GM13977 (cell line): ENCODE data around the gene SUSD4.

Source experiments
- DNase-seq: peaks from one replicate; pipeline ENCODE4 v3.0.0; 2012; ENCODE audit warnings: low spot score
- CTCF ChIP-seq: IDR thresholded peaks from 2 replicates; pipeline ENCODE4 v1.5.1; 2012; ENCODE audit warnings: mild to moderate bottlenecking, control low read depth; ENCODE audit not compliant: insufficient read depth; ENCODE audit errors: extremely low read depth, missing control alignments
- in situ Hi-C: fragments of 300-500 bp; cut with MboI; formaldehyde crosslinking; loops from one replicate; pipeline ENCODE4 v1.12.0; 2022; ENCODE audit warnings: low sequenced_read_pairs, low pct_unique_long_range_greater_than_20kb, mixed read lengths, inconsistent platforms; ENCODE audit not compliant: unreplicated experiment

SUSD4 gene

GRCh38 chr1:223209992-223210787 is 153.8 kb downstream of the SUSD4 start:
- TF ChIP-seq CTCF, result no peak
- DNase-seq, result no peak
- in situ Hi-C loops, result no loop called here

GRCh38 chr1:223209293-223209898 is 154.6 kb downstream of the SUSD4 start:
- in situ Hi-C loops, result no loop called here
- TF ChIP-seq CTCF, result no peak
- DNase-seq, result no peak

- no peak for DNase-seq
- TF ChIP-seq CTCF, result no peak
- in situ Hi-C loops, result no loop called here
These were observed 155.6 kb downstream of the SUSD4 start for GRCh38 chr1:223208164-223209076.

- in situ Hi-C loops, result no loop called here
- TF ChIP-seq CTCF, result no peak
- DNase-seq, result no peak
These were observed 156.5 kb downstream of the SUSD4 start for GRCh38 chr1:223207293-223208066.

GRCh38 chr1:223204424-223204823 is 159.6 kb downstream of the SUSD4 start:
- no peak for TF ChIP-seq CTCF
- no peak for DNase-seq
- in situ Hi-C loops, result no loop called here

GRCh38 chr1:223203694-223204093 is 160.3 kb downstream of the SUSD4 start:
- in situ Hi-C loops, result no loop called here
- no peak for TF ChIP-seq CTCF
- no peak for DNase-seq
